Inflammatory macrophage (primary cell): ENCODE measurements around the gene FARS2.

Experiments
- DNase-seq, 2 donors: peaks; one replicate each; pipeline ENCODE4 v3.0.0-alpha.2; 2020 to 2022

The FARS2 gene

DNA sequence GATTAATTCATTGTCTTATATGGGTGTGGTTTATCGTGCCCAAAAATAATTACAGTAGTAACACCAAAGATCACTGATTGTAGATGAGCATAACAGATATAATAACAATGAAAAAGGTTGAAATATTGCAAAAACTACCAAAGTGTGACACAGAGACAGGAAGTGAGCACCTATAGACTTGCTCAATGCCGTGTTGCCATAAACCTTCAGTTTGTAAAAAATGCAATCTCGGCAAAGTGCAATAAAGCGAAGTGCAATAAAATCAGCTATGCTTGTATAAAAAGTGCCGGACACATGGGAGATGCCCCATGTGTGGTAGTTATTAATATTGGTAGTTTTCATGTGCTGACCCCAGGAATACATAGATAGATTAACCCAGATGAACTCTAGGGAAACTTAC, 552.8 kb downstream of the FARS2 start:
- DNase-seq: no peak

GRCh38 chr6:5814901-5815300, 553.6 kb downstream of the FARS2 start:
- DNase-seq: no peak

GRCh38 chr6:5817869-5818268, 556.6 kb downstream of the FARS2 start:
- no peak for DNase-seq

DNA sequence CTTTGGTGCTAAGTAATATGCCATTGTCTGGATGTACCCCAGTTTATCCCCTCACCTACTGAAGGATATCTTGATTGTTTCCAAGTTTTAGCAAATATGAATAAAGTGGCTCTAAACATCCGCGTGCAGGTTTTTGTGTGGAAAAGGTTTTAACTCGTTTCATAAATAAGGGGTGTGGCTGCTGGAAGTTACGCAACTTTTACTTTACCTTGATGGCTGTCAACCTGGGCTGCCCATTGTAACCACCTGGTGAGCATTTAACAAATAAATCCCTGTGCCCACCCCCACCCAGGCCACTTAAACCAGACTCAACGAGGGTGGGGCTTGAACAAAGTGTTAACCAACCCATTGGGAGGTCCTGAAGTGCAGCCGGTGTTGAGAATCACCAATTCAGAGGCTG, 557.6 kb downstream of the FARS2 start:
- no peak for DNase-seq
